Panc1 (cell line): Measurements from ENCODE around the gene ATL2. TPM values are rescaled to one million over a fixed set of nuclear protein-coding genes. Genes with fewer than 3 reads are reported as not detected.
"Not testable (repeated sequence)": the region's sequence is repeated elsewhere in the genome, so short reads cannot be mapped to it uniquely, and the experiment has no call there.

Source experiments
- ATAC-seq: fragments of 200-7000 bp; cut with Tn5 transposase; 2 replicates; pipeline ENCODE4 v1.9.1; 2020; ENCODE audit warnings: mild to moderate bottlenecking, moderate library complexity
- BruUV-seq: library from RNA; stranded (reverse); fragments of 400-500 nt; replicated peaks from 2 replicates; lab custom pipeline; 2021; lab: Mats Ljungman, UMichigan
- CTCF ChIA-PET: fragments of 300-600 bp; sonication (Branson Sonifier 250); formaldehyde crosslinking; loops from one replicate; lab custom pipeline; 2022; ENCODE audit warnings: antibody characterized with exemption; lab: Charles Lee
- POLR2A ChIA-PET: fragments of 300-600 bp; sonication (Branson Sonifier 250); formaldehyde crosslinking; loops from one replicate; lab custom pipeline; 2022; ENCODE audit warnings: antibody characterized with exemption; lab: Charles Lee
- DNase-seq: peaks from one replicate; pipeline ENCODE4 v3.0.0-alpha.2; 2010; ENCODE audit warnings: low read depth, low spot score
- H3K27ac ChIP-seq: 2 replicates; pipeline ENCODE4 v1.5.1; 2011; ENCODE audit warnings: mild to moderate bottlenecking, low read length, inconsistent platforms
- H3K27me3 ChIP-seq: fragments of 200-500 bp; sonication (Bioruptor generic); 2 replicates; pipeline ENCODE4 v1.6.0; 2014; ENCODE audit warnings: low read length, inconsistent platforms; ENCODE audit not compliant: control insufficient read depth, insufficient read depth
- H3K36me3 ChIP-seq: fragments of 200-500 bp; sonication (Bioruptor generic); 2 replicates; pipeline ENCODE4 v1.5.1; 2014; ENCODE audit warnings: inconsistent platforms, mild to moderate bottlenecking, low read length, moderate library complexity; ENCODE audit not compliant: control insufficient read depth, insufficient read depth
- H3K4me1 ChIP-seq: 2 replicates; pipeline ENCODE4 v1.5.1; 2011; ENCODE audit warnings: inconsistent platforms, mild to moderate bottlenecking, low read length, moderate library complexity; ENCODE audit not compliant: control insufficient read depth, insufficient read depth
- H3K4me3 ChIP-seq, 2 experiments: 2 replicates each; pipeline ENCODE4 v1.5.1; 2011 to 2012; ENCODE audit warnings: low read depth in 2 of 2, low read length in 2 of 2, mild to moderate bottlenecking in 2 of 2, inconsistent platforms in 1 of 2, moderate library complexity in 1 of 2
- H3K9me3 ChIP-seq: fragments of 200-500 bp; sonication (Bioruptor generic); 2 replicates; pipeline ENCODE4 v1.5.1; 2014; ENCODE audit warnings: low read depth, mild to moderate bottlenecking, inconsistent platforms, low read length, moderate library complexity; ENCODE audit not compliant: control insufficient read depth, insufficient read depth
- CTCF ChIP-seq: fragments of 450-650 bp; IDR thresholded peaks from 2 replicates; pipeline ENCODE4 v1.5.1; 2017; ENCODE audit warnings: mild to moderate bottlenecking
- POLR2AphosphoS5 ChIP-seq: IDR thresholded peaks from 2 replicates; pipeline ENCODE4 v1.6.1; 2012; ENCODE audit warnings: mild to moderate bottlenecking, low read depth, low read length, moderate library complexity
- REST ChIP-seq, 2 experiments: IDR thresholded peaks; 2 replicates each; pipeline ENCODE4 v1.6.1; 2011 to 2012; ENCODE audit warnings: low read depth in 2 of 2, control low read depth in 1 of 2, low read length in 1 of 2, mild to moderate bottlenecking in 1 of 2, moderate library complexity in 1 of 2; ENCODE audit not compliant: insufficient read depth in 1 of 2
- SIN3A ChIP-seq: IDR thresholded peaks from 2 replicates; pipeline ENCODE4 v1.6.1; 2012; ENCODE audit warnings: low read depth, mild to moderate bottlenecking, low read length, moderate library complexity, borderline replicate concordance; ENCODE audit not compliant: insufficient read depth
- TCF7L2 ChIP-seq: IDR thresholded peaks from 2 replicates; pipeline ENCODE4 v1.6.1; 2011; ENCODE audit warnings: mild to moderate bottlenecking, low read depth, low read length, inconsistent platforms
- in situ Hi-C: cut with HindIII; loops from 2 replicates; pipeline ENCODE4 v1.10.0; 2016; ENCODE audit warnings: low sequenced_read_pairs, low pct_unique_long_range_greater_than_20kb
- intact Hi-C: fragments of 100-400 bp; cut with micrococcal nuclease; formaldehyde crosslinking; loops from one replicate; pipeline ENCODE4 v1.10.0; 2022; ENCODE audit not compliant: unreplicated experiment
- total RNA-seq: library from RNA; stranded (reverse); gene quantifications from one replicate; pipeline ENCODE4 v1.2.1, GENCODE V29; 2021; ENCODE audit not compliant: unreplicated experiment

The ATL2 gene
- total RNA-seq, 1 experiment from 2014 or later, result 78.7 TPM

GRCh38 chr2:38384338-38384737 lies 7.3 kb upstream of the ATL2 start:
- Histone ChIP-seq H3K27ac (no peak overlapping the region), H3K4me3 (no peak overlapping the region), H3K4me1 (no peaks in the 10 kb centered on the region), H3K36me3 (no peaks in the 10 kb centered on the region), H3K27me3 (no peaks in the 10 kb centered on the region), H3K9me3 (no peaks in the 10 kb centered on the region)
- peak; percentile 56 for ATAC-seq
- DNase-seq, result no peak
- POLR2A ChIA-PET, result no interaction called here
- TF ChIP-seq POLR2AphosphoS5, result no peak
- TF ChIP-seq SIN3A, result no peak
- TF ChIP-seq CTCF, result no peak
- TF ChIP-seq REST (IDR thresholded peaks at IDR 0.05; ENCODE audit: insufficient read depth in 1 of 2, low read depth in 2 of 2, low read length in 1 of 2), result no peak
- TF ChIP-seq TCF7L2, result no peak; the same call in 1 of the 2 replicates
- CTCF ChIA-PET, result no interaction called here
- in situ Hi-C loops, result no loop called here
- intact Hi-C loops, result no loop called here
- no TSS peak for BruUV-seq

- H3K27me3 ChIP-seq, H3K27ac ChIP-seq, intact Hi-C loops, H3K4me1 ChIP-seq, H3K36me3 ChIP-seq, H3K4me3 ChIP-seq, H3K9me3 ChIP-seq, BruUV-seq, DNase-seq, in situ Hi-C loops, CTCF ChIA-PET, POLR2A ChIA-PET: not testable (repeated sequence)
- ATAC-seq, result peak; percentile 45; the same call in 1 of the 2 replicates
Observed at GRCh38 chr2:38383741-38384140, 6.7 kb upstream of the ATL2 start.

GRCh38 chr2:38381381-38382143 lies 4.5 kb upstream of the ATL2 start:
- Histone ChIP-seq H3K9me3 (no peaks in the 10 kb centered on the region), H3K4me3 (no peak overlapping the region), H3K27ac (no peak overlapping the region), H3K4me1 (peaks cover 7% of the 10 kb centered on the region), H3K36me3 (no peaks in the 10 kb centered on the region), H3K27me3 (no peaks in the 10 kb centered on the region)
- ChIA-PET CTCF (interaction anchor here (0.5 kb wide), 1 partner anchor 47 kb away, joined by 3 read pairs; no protein-coding TSS in a partner anchor), POLR2A (interaction anchor here (0.7 kb wide), 1 partner anchor 31 kb away, joined by 9 read pairs; no protein-coding TSS in a partner anchor)
- TF ChIP-seq CTCF, result no peak
- ATAC-seq, result no peak
- BruUV-seq, result no TSS peak
- intact Hi-C loops (no loop called here), in situ Hi-C loops (no loop called here)
- no peak for DNase-seq
